H1 (cell line): ENCODE data around the gene NKD2. TPM values are rescaled to one million over a fixed set of nuclear protein-coding genes. Genes with fewer than 3 reads are reported as not detected.

Experiments used
- CTCF ChIA-PET: fragments of 300-600 bp; sonication (Branson Sonifier 250); formaldehyde crosslinking; loops from one replicate; lab custom pipeline; 2021; ENCODE audit not compliant: partially characterized antibody; lab: Charles Lee
- POLR2A ChIA-PET: fragments of 300-600 bp; sonication (Branson Sonifier 250); formaldehyde crosslinking; loops from one replicate; lab custom pipeline; 2021; ENCODE audit warnings: inconsistent platforms; ENCODE audit not compliant: partially characterized antibody; lab: Charles Lee
- DNase-seq, 2 experiments: peaks; one replicate each; pipeline versions ENCODE4 v3.0.0 to v3.0.0-alpha.2; 2010 to 2022; ENCODE audit warnings: low spot score in 2 of 2, low read depth in 1 of 2, mixed read lengths in 1 of 2
- FAIRE-seq: peaks from 2 replicates; lab custom pipeline; 2011; peaks lifted over from hg19 to GRCh38; lab: Jason Lieb, UNC
- H2AFZ ChIP-seq: 2 replicates; pipeline ENCODE4 v1.8.1; 2012; ENCODE audit warnings: low read length, inconsistent platforms
- H2AK5ac ChIP-seq: 2 replicates; pipeline ENCODE4 v1.6.1; 2013; ENCODE audit warnings: low read depth, low read length
- H2BK120ac ChIP-seq: replicated peaks from 2 replicates; pipeline ENCODE3; 2013; ENCODE audit warnings: low read depth, low read length, inconsistent platforms
- H2BK12ac ChIP-seq: 2 replicates; pipeline ENCODE4 v1.6.1; 2013; ENCODE audit warnings: low read depth, low read length
- H2BK15ac ChIP-seq: 2 replicates; pipeline ENCODE4 v1.6.1; 2013; ENCODE audit warnings: low read length
- H2BK20ac ChIP-seq: 2 replicates; pipeline ENCODE4 v1.6.1; 2013; ENCODE audit warnings: low read length
- H2BK5ac ChIP-seq: 2 replicates; pipeline ENCODE4 v1.6.1; 2013; ENCODE audit warnings: low read depth, low read length
- H3K14ac ChIP-seq: 2 replicates; pipeline ENCODE4 v1.6.1; 2013; ENCODE audit warnings: inconsistent platforms; ENCODE audit not compliant: insufficient read length
- H3K18ac ChIP-seq: 2 replicates; pipeline ENCODE4 v1.6.1; 2013; ENCODE audit warnings: low read length; ENCODE audit errors: extremely low read depth
- H3K23ac ChIP-seq: 2 replicates; pipeline ENCODE4 v1.6.1; 2013; ENCODE audit warnings: inconsistent platforms; ENCODE audit not compliant: insufficient read length
- H3K23me2 ChIP-seq: 2 replicates; pipeline ENCODE4 v1.6.1; 2013; ENCODE audit warnings: low read depth, low read length
- H3K27ac ChIP-seq: 2 replicates; pipeline ENCODE4 v1.6.1; 2011; ENCODE audit warnings: low read depth, low read length, inconsistent platforms
- H3K27me3 ChIP-seq, 4 experiments: replicated peaks in 1 of 4; 1 replicate in 1 of 4; 2 replicates in 3 of 4; pipeline versions ENCODE4 v1.6.1 to v1.8.1; 2011 to 2013; ENCODE audit warnings: low read length in 3 of 4, mild to moderate bottlenecking in 3 of 4, inconsistent platforms in 2 of 4, mixed read lengths in 2 of 4, moderate library complexity in 1 of 4; ENCODE audit not compliant: control insufficient read depth in 3 of 4, insufficient read depth in 3 of 4; ENCODE audit errors: extremely low read depth in 1 of 4
- H3K36me3 ChIP-seq, 4 experiments: 2 replicates each; pipeline versions ENCODE4 v1.6.1 to v1.8.1; 2011 to 2013; ENCODE audit warnings: mild to moderate bottlenecking in 4 of 4, low read length in 3 of 4, moderate library complexity in 2 of 4, control low read depth in 1 of 4, inconsistent platforms in 1 of 4; ENCODE audit not compliant: insufficient read depth in 4 of 4, control insufficient read depth in 2 of 4
- H3K4ac ChIP-seq: replicated peaks from 2 replicates; pipeline ENCODE3; 2013; ENCODE audit warnings: low read length, low read depth, mixed read lengths, inconsistent platforms; ENCODE audit not compliant: insufficient read length
- H3K4me1 ChIP-seq, 4 experiments: replicated peaks in 1 of 4; 1 replicate in 1 of 4; 2 replicates in 3 of 4; pipeline versions ENCODE4 v1.6.1 to v1.8.1; 2011 to 2013; ENCODE audit warnings: low read length in 3 of 4, inconsistent platforms in 2 of 4, mixed read lengths in 1 of 4; ENCODE audit not compliant: insufficient read depth in 4 of 4, control insufficient read depth in 3 of 4
- H3K4me2 ChIP-seq, 2 experiments: 2 replicates each; pipeline versions ENCODE4 v1.6.1 to v1.8.1; 2011 to 2013; ENCODE audit warnings: low read depth in 2 of 2, low read length in 2 of 2, control low read depth in 1 of 2, inconsistent platforms in 1 of 2, mild to moderate bottlenecking in 1 of 2; ENCODE audit not compliant: insufficient read depth in 1 of 2
- H3K4me3 ChIP-seq, 4 experiments: fragments of 200-600, 300-600 bp in 1 of 4; sonication (generic), shearing (Covaris generic), sonication (Bioruptor Twin) in 1 of 4; 2 replicates each; pipeline versions ENCODE4 v1.5.1 to v1.8.1; 2011 to 2016; ENCODE audit warnings: low read length in 4 of 4, low read depth in 3 of 4, control low read depth in 2 of 4, inconsistent platforms in 2 of 4, mild to moderate bottlenecking in 2 of 4, mixed read lengths in 1 of 4, moderate library complexity in 1 of 4; ENCODE audit not compliant: insufficient read depth in 2 of 4; ENCODE audit errors: extremely low read depth in 1 of 4
- H3K56ac ChIP-seq: replicated peaks from 2 replicates; pipeline ENCODE3; 2013; ENCODE audit warnings: low read depth, mild to moderate bottlenecking, mixed read lengths, low read length, inconsistent platforms; ENCODE audit not compliant: insufficient read length
- H3K79me1 ChIP-seq: 2 replicates; pipeline ENCODE4 v1.6.1; 2013; ENCODE audit warnings: low read depth, low read length, control low read depth
- H3K79me2 ChIP-seq, 2 experiments: 2 replicates each; pipeline versions ENCODE4 v1.6.1 to v1.8.1; 2012 to 2013; ENCODE audit warnings: low read length in 2 of 2, mild to moderate bottlenecking in 2 of 2, inconsistent platforms in 1 of 2; ENCODE audit not compliant: insufficient read depth in 2 of 2, control insufficient read depth in 1 of 2
- H3K9ac ChIP-seq, 4 experiments: replicated peaks in 1 of 4; 1 replicate in 1 of 4; 2 replicates in 3 of 4; pipeline versions ENCODE4 v1.6.1 to v1.8.1; 2011 to 2013; ENCODE audit warnings: low read depth in 3 of 4, low read length in 3 of 4, control low read depth in 2 of 4, mild to moderate bottlenecking in 2 of 4, moderate library complexity in 2 of 4, inconsistent platforms in 1 of 4; ENCODE audit errors: extremely low read depth in 1 of 4
- H3K9me3 ChIP-seq, 2 experiments: 2 replicates each; pipeline versions ENCODE4 v1.6.1 to v1.8.1; 2012 to 2013; ENCODE audit warnings: mild to moderate bottlenecking in 2 of 2, moderate library complexity in 2 of 2, control low read depth in 1 of 2, inconsistent platforms in 1 of 2, low read depth in 1 of 2, low read length in 1 of 2, mixed read lengths in 1 of 2; ENCODE audit not compliant: insufficient read depth in 2 of 2
- H4K20me1 ChIP-seq, 2 experiments: replicated peaks in 1 of 2; 2 replicates each; pipeline versions ENCODE3 to v1.8.1; 2011 to 2013; ENCODE audit warnings: inconsistent platforms in 2 of 2, low read length in 2 of 2, mild to moderate bottlenecking in 1 of 2; ENCODE audit not compliant: insufficient read depth in 2 of 2, control insufficient read depth in 1 of 2
- H4K5ac ChIP-seq: 2 replicates; pipeline ENCODE4 v1.6.1; 2013; ENCODE audit warnings: low read length, low read depth, mixed read lengths, inconsistent platforms; ENCODE audit not compliant: insufficient read length
- H4K8ac ChIP-seq: 2 replicates; pipeline ENCODE4 v1.8.0; 2013; ENCODE audit warnings: mild to moderate bottlenecking, moderate library complexity, low read length, inconsistent platforms; ENCODE audit not compliant: insufficient read depth; ENCODE audit errors: extremely low read depth
- H4K91ac ChIP-seq: replicated peaks from 2 replicates; pipeline ENCODE3; 2013; ENCODE audit warnings: low read length, mixed read lengths, inconsistent platforms; ENCODE audit not compliant: insufficient read length
- CHD2 ChIP-seq: IDR thresholded peaks from 2 replicates; pipeline ENCODE4 v1.6.1; 2012; ENCODE audit warnings: low read length, improper control_type of control experiment
- E2F6 ChIP-seq: IDR thresholded peaks from 2 replicates; pipeline ENCODE4 v1.6.1; 2012; ENCODE audit warnings: inconsistent platforms
- HDAC6 ChIP-seq: IDR thresholded peaks from one replicate; pipeline ENCODE4 v1.7.1; 2012; ENCODE audit warnings: low read depth, mild to moderate bottlenecking, inconsistent platforms, low read length, moderate library complexity
- KDM1A ChIP-seq: fragments of 200-600, 300-600 bp; sonication (generic); IDR thresholded peaks from 2 replicates; pipeline ENCODE4 v1.7.1; 2016; ENCODE audit warnings: mild to moderate bottlenecking, low read length, borderline replicate concordance
- POU5F1 ChIP-seq: IDR thresholded peaks from 2 replicates; pipeline ENCODE4 v1.6.1; 2011; ENCODE audit warnings: low read depth, mild to moderate bottlenecking, low read length, moderate library complexity
- RNF2 ChIP-seq: fragments of 200-900, 300-1000 bp; sonication (generic); IDR thresholded peaks from 2 replicates; pipeline ENCODE4 v1.7.1; 2016; ENCODE audit warnings: borderline replicate concordance, low read depth, mild to moderate bottlenecking, antibody characterized with exemption, low read length; ENCODE audit not compliant: poor library complexity, severe bottlenecking; ENCODE audit errors: missing control alignments
- RXRA ChIP-seq: IDR thresholded peaks from 2 replicates; pipeline ENCODE4 v1.6.1; 2011; ENCODE audit warnings: low read depth, mild to moderate bottlenecking, low read length, moderate library complexity; ENCODE audit not compliant: insufficient read depth
- SIRT6 ChIP-seq: IDR thresholded peaks from one replicate; pipeline ENCODE4 v1.7.1; 2012; ENCODE audit warnings: low read length, inconsistent platforms
- SP1 ChIP-seq: IDR thresholded peaks from 2 replicates; pipeline ENCODE4 v1.6.1; 2011; ENCODE audit warnings: low read depth, low read length
- SP4 ChIP-seq: IDR thresholded peaks from 2 replicates; pipeline ENCODE4 v1.6.1; 2012; ENCODE audit warnings: low read length, inconsistent platforms
- SRF ChIP-seq: IDR thresholded peaks from 2 replicates; pipeline ENCODE4 v1.6.1; 2011; ENCODE audit warnings: mild to moderate bottlenecking, low read depth, low read length, moderate library complexity
- TBP ChIP-seq: IDR thresholded peaks from 2 replicates; pipeline ENCODE4 v1.6.1; 2011; ENCODE audit warnings: low read depth, low read length, improper control_type of control experiment
- WGBS, 2 experiments: shearing (Covaris generic) in 1 of 2; methylation state at CpG; one replicate each; pipeline versions ENCODE4 v1.1.6 to v1.1.7; 2013 to 2015; ENCODE audit warnings: low lambda C conversion rate in 2 of 2, mixed read lengths in 2 of 2, inconsistent platforms in 1 of 2, low coverage in 1 of 2, missing lambda C conversion rate in 1 of 2; ENCODE audit not compliant: insufficient replicate concordance in 2 of 2, insufficient coverage in 1 of 2, insufficient read length in 1 of 2; ENCODE audit errors: extremely low coverage in 1 of 2, missing lambda C conversion rate in 1 of 2; 5-methylcytosine and 5-hydroxymethylcytosine counted together
- polyA plus RNA-seq, 7 experiments: library from polyadenylated mRNA; depleted of rRNA in 3 of 7; stranded (reverse) in 5 of 7; unstranded in 2 of 7; fragments of >200 nt in 5 of 7; fragments of 200-250 nt in 2 of 7; gene quantifications; 1 replicate in 5 of 7; 2 replicates in 1 of 7; 4 replicates in 1 of 7; pipeline versions ENCODE4 v1.2.1 to v1.2.3, GENCODE V29; 2011 to 2013; ENCODE audit warnings: missing spikeins in 2 of 7, mixed read lengths in 2 of 7
- total RNA-seq: library from RNA; stranded (reverse); fragmentation: NEBNext Ultra II Directional; extraction: Animal tissue kit (Norgen Biotek cat#: 25700); gene quantifications from 2 replicates; pipeline ENCODE4 v1.2.1, GENCODE V29; 2021

Gene NKD2
- total and polyA plus RNA-seq, 2 of the 8 experiments (the other 6 are each of a cell fraction or from before 2014, with no cell fraction given), result 5.5 to 7.9 TPM

- Histone ChIP-seq H4K5ac (no peak overlapping the region), H4K91ac (no peak overlapping the region), H3K9ac (no peak overlapping the region), H3K56ac (no peak overlapping the region), H3K18ac (no peak overlapping the region), H2BK15ac (no peak overlapping the region), H2BK12ac (no peak overlapping the region), H2BK20ac (no peak overlapping the region), H4K8ac (no peak overlapping the region), H3K4me2 (no peak overlapping the region; a peak in 1 of 4 replicates), H3K36me3 (no peaks in the 10 kb centered on the region; a peak in 1 of 8 replicates), H2AK5ac (0 out of 2 replicates have a peak overlapping the region, but pooled peaks have one; percentile 6), H3K27me3 (peaks cover 26 to 68% (median 60%) of the 10 kb centered on the region in 4 experiments), H3K4ac (no peak overlapping the region), H2AFZ (no peak overlapping the region), H3K23me2 (peaks cover 5% of the 10 kb centered on the region; the same call in 1 of the 2 replicates), H3K79me1 (no peaks in the 10 kb centered on the region; the same call in 1 of the 2 replicates), H3K27ac (no peak overlapping the region), H3K14ac (no peak overlapping the region), H4K20me1 (peaks cover 0 to 4% of the 10 kb centered on the region in 2 experiments), H3K4me3 (no peak overlapping the region), H3K9me3 (no peaks in the 10 kb centered on the region), H2BK120ac (no peak overlapping the region), H3K4me1 (peaks cover 3 to 24% (median 7%) of the 10 kb centered on the region in 4 experiments; a peak in 6 of 7 replicates), H3K23ac (no peak overlapping the region), H3K79me2 (no peaks in the 10 kb centered on the region), H2BK5ac (no peak overlapping the region)
- FAIRE-seq (no peak), DNase-seq (peak in 1 of 2 experiments; percentile 40)
- CTCF ChIA-PET, result interaction anchor here (1.0 to 7.2 kb wide), 17 partner anchors 10 to 168 kb away, joined by 3 to 71 read pairs (median 6); no protein-coding TSS in a partner anchor
- WGBS, 2 experiments, result 88% methylated on average over 13 of the region's 13 CpGs; no CpG with 5 or more reads in 1 of the 2 experiments
- POLR2A ChIA-PET, result interaction anchor here (1.3 kb wide), 1 partner anchor 75 kb away, joined by 3 read pairs; no protein-coding TSS in a partner anchor
- TF ChIP-seq CHD2, result no peak
- TF ChIP-seq SRF, result no peak
- TF ChIP-seq SP1, result no peak
- no peak for TF ChIP-seq SIRT6
- no peak for TF ChIP-seq HDAC6
- no peak for TF ChIP-seq SP4
- TF ChIP-seq TBP, result no peak
- no peak for TF ChIP-seq E2F6
- no peak for TF ChIP-seq POU5F1
- no peak for TF ChIP-seq KDM1A
- TF ChIP-seq RXRA, result no peak
- TF ChIP-seq RNF2, result no peak
Measured at GRCh38 chr5:1005904-1006655, 2.5 kb upstream of the NKD2 start.
